ENCODE data around the gene CRB1.

- TF ChIP-seq ESRRG (CRISPR knock-in tag; IDR thresholded peaks at IDR 0.05) (no peak), CSRNP3 (CRISPR knock-in tag; IDR thresholded peaks at IDR 0.05) (no peak), ZFP30 (CRISPR knock-in tag; IDR thresholded peaks at IDR 0.05) (no peak), CSDC2 (CRISPR knock-in tag; IDR thresholded peaks at IDR 0.05) (no peak), GLIS3 (CRISPR knock-in tag; IDR thresholded peaks at IDR 0.05) (no peak), ARNTL (CRISPR knock-in tag; IDR thresholded peaks at IDR 0.05; ENCODE audit: borderline replicate concordance, low read depth) (no peak), RARB (CRISPR knock-in tag; IDR thresholded peaks at IDR 0.05) (no peak), CREB5 (CRISPR knock-in tag; IDR thresholded peaks at IDR 0.05; ENCODE audit: low read depth) (no peak)
- TF ChIP-seq, protein P1, sequence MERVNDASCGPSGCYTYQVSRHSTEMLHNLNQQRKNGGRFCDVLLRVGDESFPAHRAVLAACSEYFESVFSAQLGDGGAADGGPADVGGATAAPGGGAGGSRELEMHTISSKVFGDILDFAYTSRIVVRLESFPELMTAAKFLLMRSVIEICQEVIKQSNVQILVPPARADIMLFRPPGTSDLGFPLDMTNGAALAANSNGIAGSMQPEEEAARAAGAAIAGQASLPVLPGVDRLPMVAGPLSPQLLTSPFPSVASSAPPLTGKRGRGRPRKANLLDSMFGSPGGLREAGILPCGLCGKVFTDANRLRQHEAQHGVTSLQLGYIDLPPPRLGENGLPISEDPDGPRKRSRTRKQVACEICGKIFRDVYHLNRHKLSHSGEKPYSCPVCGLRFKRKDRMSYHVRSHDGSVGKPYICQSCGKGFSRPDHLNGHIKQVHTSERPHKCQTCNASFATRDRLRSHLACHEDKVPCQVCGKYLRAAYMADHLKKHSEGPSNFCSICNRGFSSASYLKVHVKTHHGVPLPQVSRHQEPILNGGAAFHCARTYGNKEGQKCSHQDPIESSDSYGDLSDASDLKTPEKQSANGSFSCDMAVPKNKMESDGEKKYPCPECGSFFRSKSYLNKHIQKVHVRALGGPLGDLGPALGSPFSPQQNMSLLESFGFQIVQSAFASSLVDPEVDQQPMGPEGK (CRISPR knock-in tag; IDR thresholded peaks at IDR 0.05; ENCODE audit: borderline replicate concordance), result no peak
- TF ChIP-seq, protein P2, sequence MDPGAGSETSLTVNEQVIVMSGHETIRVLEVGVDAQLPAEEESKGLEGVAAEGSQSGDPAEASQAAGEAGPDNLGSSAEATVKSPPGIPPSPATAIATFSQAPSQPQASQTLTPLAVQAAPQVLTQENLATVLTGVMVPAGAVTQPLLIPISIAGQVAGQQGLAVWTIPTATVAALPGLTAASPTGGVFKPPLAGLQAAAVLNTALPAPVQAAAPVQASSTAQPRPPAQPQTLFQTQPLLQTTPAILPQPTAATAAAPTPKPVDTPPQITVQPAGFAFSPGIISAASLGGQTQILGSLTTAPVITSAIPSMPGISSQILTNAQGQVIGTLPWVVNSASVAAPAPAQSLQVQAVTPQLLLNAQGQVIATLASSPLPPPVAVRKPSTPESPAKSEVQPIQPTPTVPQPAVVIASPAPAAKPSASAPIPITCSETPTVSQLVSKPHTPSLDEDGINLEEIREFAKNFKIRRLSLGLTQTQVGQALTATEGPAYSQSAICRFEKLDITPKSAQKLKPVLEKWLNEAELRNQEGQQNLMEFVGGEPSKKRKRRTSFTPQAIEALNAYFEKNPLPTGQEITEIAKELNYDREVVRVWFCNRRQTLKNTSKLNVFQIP (CRISPR knock-in tag; IDR thresholded peaks at IDR 0.05; ENCODE audit: borderline replicate concordance, low read depth), result no peak
These were observed 92.0 kb downstream of the CRB1 start for GRCh38 chr1:197360068-197360467.

Measured in SK-N-SH treated with all-trans-retinoic acid at 6 μM for 48 hours (cell line).